Neural cell (in vitro differentiated cells): Measurements from ENCODE around the gene FMR1. TPM values are rescaled to one million over a fixed set of nuclear protein-coding genes. Genes with fewer than 3 reads are reported as not detected.

Source experiments
- H2AFZ ChIP-seq: fragments of 200-600, 300-800 bp; sonication (generic), shearing (Covaris generic); 2 replicates; pipeline ENCODE4 v1.6.0; 2014; ENCODE audit warnings: low read depth, mild to moderate bottlenecking, antibody characterized with exemption, low read length, moderate library complexity
- H3F3A ChIP-seq: fragments of 200-600 bp; shearing (Covaris generic); 2 replicates; pipeline ENCODE4 v1.6.1; 2016; ENCODE audit warnings: mild to moderate bottlenecking, moderate library complexity, mixed read lengths, antibody characterized with exemption, low read length; ENCODE audit not compliant: insufficient read depth, poor library complexity, severe bottlenecking
- H3K27ac ChIP-seq: fragments of 200-600, 300-800 bp; sonication (generic), shearing (Covaris generic); 2 replicates; pipeline ENCODE4 v1.5.1; 2014; ENCODE audit warnings: mild to moderate bottlenecking, low read length, moderate library complexity
- H3K27me3 ChIP-seq: fragments of 300-800, 200-600 bp; sonication (generic), shearing (Covaris generic); 2 replicates; pipeline ENCODE4 v1.6.0; 2014; ENCODE audit warnings: mild to moderate bottlenecking, low read depth, low read length, moderate library complexity; ENCODE audit not compliant: insufficient read depth
- H3K36me3 ChIP-seq: fragments of 300-800, 200-600 bp; sonication (generic), shearing (Covaris generic); 2 replicates; pipeline ENCODE4 v1.5.1; 2014; ENCODE audit warnings: mild to moderate bottlenecking, antibody characterized with exemption, low read length, moderate library complexity; ENCODE audit not compliant: insufficient read depth
- H3K4me2 ChIP-seq: fragments of 300-800, 200-600 bp; sonication (generic), shearing (Covaris generic); 2 replicates; pipeline ENCODE4 v1.6.0; 2014; ENCODE audit warnings: mild to moderate bottlenecking, low read length
- H3K4me3 ChIP-seq: fragments of 300-800, 200-600 bp; sonication (generic), shearing (Covaris generic); 2 replicates; pipeline ENCODE4 v1.5.1; 2014; ENCODE audit warnings: mild to moderate bottlenecking, low read length, moderate library complexity
- H3K79me2 ChIP-seq: fragments of 200-600 bp; shearing (Covaris generic); replicated peaks from 2 replicates; pipeline ENCODE4 v1.6.0; 2014; ENCODE audit warnings: mild to moderate bottlenecking, low read length, moderate library complexity; ENCODE audit not compliant: insufficient read depth
- H3K9ac ChIP-seq: fragments of 300-800, 200-600 bp; sonication (generic), shearing (Covaris generic); 2 replicates; pipeline ENCODE4 v1.6.1; 2016; ENCODE audit warnings: mild to moderate bottlenecking, low read length, mixed read lengths
- H3K9me2 ChIP-seq: fragments of 200-600 bp; shearing (Covaris generic); 2 replicates; pipeline ENCODE4 v1.6.1; 2016; ENCODE audit warnings: mild to moderate bottlenecking, low read length, mixed read lengths; ENCODE audit not compliant: insufficient read depth
- H3K9me3 ChIP-seq: fragments of 200-600, 300-800 bp; sonication (generic), shearing (Covaris generic); 2 replicates; pipeline ENCODE4 v1.6.1; 2016; ENCODE audit warnings: mild to moderate bottlenecking, mixed run types, low read length, moderate library complexity, mixed read lengths
- H4K20me1 ChIP-seq: fragments of 200-600 bp; shearing (Covaris generic); 2 replicates; pipeline ENCODE4 v1.6.1; 2016; ENCODE audit warnings: mild to moderate bottlenecking, mixed run types; ENCODE audit not compliant: insufficient read depth
- EP300 ChIP-seq: fragments of 450-650 bp; conservative IDR thresholded peaks from 2 replicates; pipeline ENCODE4 v1.6.1; 2014; ENCODE audit warnings: antibody characterized with exemption, mild to moderate bottlenecking, moderate library complexity; ENCODE audit not compliant: poor library complexity, severe bottlenecking
- EZH2 ChIP-seq: fragments of 200-600, 300-800 bp; shearing (Covaris generic), sonication (generic); IDR thresholded peaks from 2 replicates; pipeline ENCODE4 v1.6.1; 2014; ENCODE audit warnings: antibody characterized with exemption, low read length, borderline replicate concordance, mild to moderate bottlenecking; ENCODE audit not compliant: insufficient read depth, poor library complexity, severe bottlenecking
- MXI1 ChIP-seq: fragments of 450-650 bp; conservative IDR thresholded peaks from 2 replicates; pipeline ENCODE4 v1.6.1; 2014; ENCODE audit warnings: antibody characterized with exemption, mild to moderate bottlenecking; ENCODE audit not compliant: poor library complexity, severe bottlenecking
- POLR2AphosphoS5 ChIP-seq: IDR thresholded peaks from 2 replicates; pipeline ENCODE4 v1.6.1; 2012
- RAD21 ChIP-seq: fragments of 450-650 bp; conservative IDR thresholded peaks from 2 replicates; pipeline ENCODE4 v1.6.1; 2014; ENCODE audit warnings: antibody characterized with exemption, mild to moderate bottlenecking, moderate library complexity
- SMC3 ChIP-seq: fragments of 450-650 bp; conservative IDR thresholded peaks from 2 replicates; pipeline ENCODE4 v1.6.1; 2014; ENCODE audit warnings: antibody characterized with exemption, mild to moderate bottlenecking, moderate library complexity; ENCODE audit not compliant: poor library complexity
- TAF1 ChIP-seq: IDR thresholded peaks from 2 replicates; pipeline ENCODE4 v1.6.1; 2012; ENCODE audit warnings: low read depth
- polyA plus RNA-seq: library from polyadenylated mRNA; depleted of rRNA; stranded (reverse); fragments of >200 nt; gene quantifications from 2 replicates; pipeline ENCODE4 v1.2.3, GENCODE V29; 2014
- TF ChIP-seq, protein P1 (sequence below): IDR thresholded peaks from 2 replicates; pipeline ENCODE4 v1.6.1; 2012; ENCODE audit warnings: borderline replicate concordance
- TF ChIP-seq, protein P2 (sequence below): fragments of 450-650 bp; IDR thresholded peaks from 2 replicates; pipeline ENCODE4 v1.5.1; 2014; ENCODE audit warnings: antibody characterized with exemption, mild to moderate bottlenecking, moderate library complexity; ENCODE audit not compliant: poor library complexity, severe bottlenecking

The FMR1 gene
- polyA plus RNA-seq, 1 donor from 2014 or later: 70.8 TPM

DNA sequence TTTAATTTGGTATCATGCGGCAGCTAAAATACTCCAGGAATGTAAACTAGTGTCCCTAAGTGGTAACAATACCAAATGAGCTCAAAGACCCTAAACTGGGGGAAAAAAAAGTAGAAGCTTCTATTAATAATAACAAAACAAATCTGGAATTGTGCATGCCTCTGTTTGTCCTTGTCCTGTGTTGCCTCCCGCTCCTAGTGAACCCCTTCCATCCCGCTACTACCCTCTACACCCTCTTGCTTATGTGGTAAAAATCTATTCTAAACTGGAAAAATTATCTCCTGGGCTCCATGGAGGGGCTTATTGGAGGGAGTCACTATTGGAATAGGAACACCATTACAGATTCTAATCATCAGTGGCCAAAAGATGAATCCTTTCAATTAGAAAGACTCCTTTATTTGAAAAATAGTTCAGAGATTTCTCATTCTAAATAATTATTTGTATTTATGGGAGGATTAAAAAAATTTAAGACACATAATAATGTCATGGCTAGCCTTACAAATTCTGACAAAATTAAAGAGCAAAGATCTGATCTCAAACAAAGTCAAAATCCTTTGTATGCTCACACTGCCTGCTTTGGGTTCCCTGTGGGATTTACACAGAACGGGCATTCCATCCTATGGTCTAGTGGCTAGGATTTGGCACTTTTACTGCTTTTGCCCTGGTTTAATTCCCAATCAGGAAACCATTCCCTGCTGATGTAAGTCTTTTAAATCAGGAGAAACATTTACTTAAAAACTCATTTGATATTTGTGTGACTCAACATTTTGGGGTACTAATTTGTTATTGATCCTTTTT is 34.7 kb upstream of the FMR1 start:
- H3K36me3 ChIP-seq: no peaks in the 10 kb centered on the region
- H2AFZ ChIP-seq: no peak overlapping the region
- no peak overlapping the region for H3K27ac ChIP-seq
- TF ChIP-seq EZH2 (no peak), TAF1 (no peak), EP300 (no peak), POLR2AphosphoS5 (no peak), SMC3 (no peak), RAD21 (no peak), MXI1 (no peak)
- TF ChIP-seq, protein P1, sequence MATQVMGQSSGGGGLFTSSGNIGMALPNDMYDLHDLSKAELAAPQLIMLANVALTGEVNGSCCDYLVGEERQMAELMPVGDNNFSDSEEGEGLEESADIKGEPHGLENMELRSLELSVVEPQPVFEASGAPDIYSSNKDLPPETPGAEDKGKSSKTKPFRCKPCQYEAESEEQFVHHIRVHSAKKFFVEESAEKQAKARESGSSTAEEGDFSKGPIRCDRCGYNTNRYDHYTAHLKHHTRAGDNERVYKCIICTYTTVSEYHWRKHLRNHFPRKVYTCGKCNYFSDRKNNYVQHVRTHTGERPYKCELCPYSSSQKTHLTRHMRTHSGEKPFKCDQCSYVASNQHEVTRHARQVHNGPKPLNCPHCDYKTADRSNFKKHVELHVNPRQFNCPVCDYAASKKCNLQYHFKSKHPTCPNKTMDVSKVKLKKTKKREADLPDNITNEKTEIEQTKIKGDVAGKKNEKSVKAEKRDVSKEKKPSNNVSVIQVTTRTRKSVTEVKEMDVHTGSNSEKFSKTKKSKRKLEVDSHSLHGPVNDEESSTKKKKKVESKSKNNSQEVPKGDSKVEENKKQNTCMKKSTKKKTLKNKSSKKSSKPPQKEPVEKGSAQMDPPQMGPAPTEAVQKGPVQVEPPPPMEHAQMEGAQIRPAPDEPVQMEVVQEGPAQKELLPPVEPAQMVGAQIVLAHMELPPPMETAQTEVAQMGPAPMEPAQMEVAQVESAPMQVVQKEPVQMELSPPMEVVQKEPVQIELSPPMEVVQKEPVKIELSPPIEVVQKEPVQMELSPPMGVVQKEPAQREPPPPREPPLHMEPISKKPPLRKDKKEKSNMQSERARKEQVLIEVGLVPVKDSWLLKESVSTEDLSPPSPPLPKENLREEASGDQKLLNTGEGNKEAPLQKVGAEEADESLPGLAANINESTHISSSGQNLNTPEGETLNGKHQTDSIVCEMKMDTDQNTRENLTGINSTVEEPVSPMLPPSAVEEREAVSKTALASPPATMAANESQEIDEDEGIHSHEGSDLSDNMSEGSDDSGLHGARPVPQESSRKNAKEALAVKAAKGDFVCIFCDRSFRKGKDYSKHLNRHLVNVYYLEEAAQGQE: no peak
- H3K4me3 ChIP-seq: no peak overlapping the region
- no peaks in the 10 kb centered on the region for H3F3A ChIP-seq
- H3K9me3 ChIP-seq: no peaks in the 10 kb centered on the region
- no peaks in the 10 kb centered on the region for H3K79me2 ChIP-seq
- H3K9me2 ChIP-seq: no peaks in the 10 kb centered on the region
- no peaks in the 10 kb centered on the region for H4K20me1 ChIP-seq
- no peak overlapping the region for H3K9ac ChIP-seq
- H3K4me2 ChIP-seq: no peak overlapping the region
- no peaks in the 10 kb centered on the region for H3K27me3 ChIP-seq

DNA sequence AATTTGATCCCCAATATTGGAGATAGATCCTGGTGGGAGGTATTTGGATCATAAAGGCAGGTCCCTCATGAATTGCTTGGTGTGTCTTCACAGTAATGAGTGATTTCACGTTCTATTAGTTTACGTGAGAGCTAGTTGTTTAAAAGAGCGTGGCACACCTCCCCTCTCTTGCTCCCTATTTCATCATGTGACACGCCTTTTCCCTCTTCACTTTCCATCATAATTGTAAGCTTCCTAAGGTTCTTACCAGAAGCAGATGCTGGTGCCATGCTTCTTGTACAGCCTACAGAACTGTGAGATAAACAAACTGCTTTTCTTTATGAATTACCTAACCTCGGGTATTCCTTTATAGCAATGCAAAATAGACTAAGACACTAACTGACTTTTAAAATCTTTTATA is 34.0 kb upstream of the FMR1 start:
- Histone ChIP-seq H3K79me2 (no peaks in the 10 kb centered on the region), H3K4me2 (no peak overlapping the region), H3K36me3 (no peaks in the 10 kb centered on the region), H3K9me3 (no peaks in the 10 kb centered on the region), H2AFZ (no peak overlapping the region), H3K4me3 (no peak overlapping the region), H3K27ac (no peak overlapping the region), H3K9me2 (no peaks in the 10 kb centered on the region), H3K9ac (no peak overlapping the region), H3K27me3 (no peaks in the 10 kb centered on the region), H4K20me1 (no peaks in the 10 kb centered on the region), H3F3A (no peaks in the 10 kb centered on the region)
- TF ChIP-seq MXI1 (no peak), TAF1 (no peak), EZH2 (no peak), SMC3 (no peak), RAD21 (no peak), POLR2AphosphoS5 (no peak), EP300 (no peak)
- TF ChIP-seq, protein P2, sequence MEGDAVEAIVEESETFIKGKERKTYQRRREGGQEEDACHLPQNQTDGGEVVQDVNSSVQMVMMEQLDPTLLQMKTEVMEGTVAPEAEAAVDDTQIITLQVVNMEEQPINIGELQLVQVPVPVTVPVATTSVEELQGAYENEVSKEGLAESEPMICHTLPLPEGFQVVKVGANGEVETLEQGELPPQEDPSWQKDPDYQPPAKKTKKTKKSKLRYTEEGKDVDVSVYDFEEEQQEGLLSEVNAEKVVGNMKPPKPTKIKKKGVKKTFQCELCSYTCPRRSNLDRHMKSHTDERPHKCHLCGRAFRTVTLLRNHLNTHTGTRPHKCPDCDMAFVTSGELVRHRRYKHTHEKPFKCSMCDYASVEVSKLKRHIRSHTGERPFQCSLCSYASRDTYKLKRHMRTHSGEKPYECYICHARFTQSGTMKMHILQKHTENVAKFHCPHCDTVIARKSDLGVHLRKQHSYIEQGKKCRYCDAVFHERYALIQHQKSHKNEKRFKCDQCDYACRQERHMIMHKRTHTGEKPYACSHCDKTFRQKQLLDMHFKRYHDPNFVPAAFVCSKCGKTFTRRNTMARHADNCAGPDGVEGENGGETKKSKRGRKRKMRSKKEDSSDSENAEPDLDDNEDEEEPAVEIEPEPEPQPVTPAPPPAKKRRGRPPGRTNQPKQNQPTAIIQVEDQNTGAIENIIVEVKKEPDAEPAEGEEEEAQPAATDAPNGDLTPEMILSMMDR: no peak
- TF ChIP-seq, protein P1: no peak
